ENCODE results near the gene DEPDC5.

DNA sequence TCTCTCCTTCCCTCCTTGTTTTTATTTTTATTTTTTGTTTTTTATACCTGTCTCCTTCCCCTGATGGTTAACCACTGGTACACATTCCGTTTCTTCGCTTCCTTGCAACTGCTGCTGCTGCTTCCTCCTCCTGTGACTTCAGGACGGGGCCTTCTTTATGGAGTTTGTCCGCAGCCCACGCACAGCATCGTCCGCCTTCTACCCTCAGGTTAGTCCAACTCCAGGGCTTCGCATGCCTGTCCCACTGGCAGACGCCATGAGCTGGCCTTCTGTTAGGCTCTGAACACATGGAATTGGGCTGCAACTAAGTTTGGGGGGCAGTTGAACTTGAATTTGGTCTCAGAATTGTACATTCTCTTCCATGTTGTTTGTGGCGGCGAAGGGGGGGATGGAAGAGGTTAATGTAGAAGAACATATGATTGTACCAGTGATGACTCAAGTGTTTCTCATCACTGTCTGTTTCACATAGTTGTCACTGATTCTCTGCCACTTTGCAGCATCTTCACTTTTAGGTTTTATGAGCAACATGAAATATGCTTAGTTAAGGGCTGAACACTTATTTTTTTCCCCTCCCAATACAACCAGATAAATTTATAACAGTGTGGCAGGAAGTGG lies 107.5 kb downstream of the DEPDC5 start:
- TF ChIP-seq CTCF (IDR thresholded peaks at IDR 0.05; ENCODE audit: insufficient read depth, low read depth, low read length): no peak
- TF ChIP-seq EZH2 (IDR thresholded peaks at IDR 0.05; ENCODE audit: insufficient read depth, low read length): no peak
